A549 (cell line): ENCODE data around the gene CHAD. TPM values are rescaled to one million over a fixed set of nuclear protein-coding genes. Genes with fewer than 3 reads are reported as not detected.
A peak's percentile ranks its signal among the peaks of the same experiment; 100 is the strongest.

Experiments used
- ATAC-seq, 2 experiments: fragments of 200-7000 bp in 1 of 2; fragments of >200 bp in 1 of 2; cut with Nextera tagmentation in 1 of 2; cut with Tn5 transposase in 1 of 2; 3 replicates each; pipeline versions ENCODE4 v1.8.0 to v1.9.1; 2018 to 2020; ENCODE audit warnings: mild to moderate bottlenecking in 1 of 2, moderate library complexity in 1 of 2
- CTCF ChIA-PET: fragments of 300-600 bp; sonication (Branson Sonifier 250); formaldehyde crosslinking; extraction: SDS; loops from one replicate; lab custom pipeline; 2021; ENCODE audit warnings: antibody characterized with exemption, inconsistent platforms; lab: Yijun Ruan, JAX
- POLR2A ChIA-PET: fragments of 350-600 bp; formaldehyde crosslinking; extraction: SDS; loops from one replicate; lab custom pipeline; 2021; ENCODE audit warnings: antibody characterized with exemption, inconsistent platforms; lab: Yijun Ruan, JAX
- DNase-seq, 2 experiments: peaks; one replicate each; pipeline versions ENCODE4 v3.0.0 to v3.0.0-alpha.2; 2011 to 2016; ENCODE audit warnings: low read depth in 1 of 2, low spot score in 1 of 2
- FAIRE-seq: peaks from 2 replicates; lab custom pipeline; 2011; peaks lifted over from hg19 to GRCh38; lab: Jason Lieb, UNC
- H3K27ac ChIP-seq, 2 experiments: fragments of >200 bp; sonication (Bioruptor Twin); formaldehyde crosslinking; 3 replicates each; pipeline ENCODE4 v1.5.1; 2016 to 2017
- H3K4me1 ChIP-seq: fragments of >200 bp; sonication (Bioruptor Twin); formaldehyde crosslinking; 3 replicates; pipeline ENCODE4 v1.6.1; 2016
- H3K4me2 ChIP-seq: fragments of >200 bp; sonication (Bioruptor Twin); formaldehyde crosslinking; 3 replicates; pipeline ENCODE4 v1.6.1; 2016
- H3K4me3 ChIP-seq: fragments of >200 bp; sonication (Bioruptor Twin); formaldehyde crosslinking; 3 replicates; pipeline ENCODE4 v1.5.1; 2016
- H3K9me3 ChIP-seq: fragments of >200 bp; sonication (Bioruptor Twin); formaldehyde crosslinking; 3 replicates; pipeline ENCODE4 v1.6.1; 2016
- BHLHE40 ChIP-seq: IDR thresholded peaks from 2 replicates; pipeline ENCODE4 v1.6.1; 2012; ENCODE audit warnings: low read depth, low read length, inconsistent platforms
- CHD2 ChIP-seq: fragments of 150-350 bp; IDR thresholded peaks from 2 replicates; pipeline ENCODE4 v1.6.1; 2014; ENCODE audit warnings: low read length; ENCODE audit not compliant: partially characterized antibody
- HEYL ChIP-seq: fragments of 250-450 bp; sonication (Bioruptor Pico); IDR thresholded peaks from 2 replicates; pipeline ENCODE4 v1.8.0; 2021; ENCODE audit warnings: mild to moderate bottlenecking, moderate library complexity
- HOXB13 ChIP-seq: fragments of 250-450 bp; sonication (Bioruptor Pico); IDR thresholded peaks from 2 replicates; pipeline ENCODE4 v1.5.0; 2020; ENCODE audit warnings: low read depth, mild to moderate bottlenecking, moderate library complexity
- HOXB5 ChIP-seq: fragments of 250-450 bp; sonication (Bioruptor Pico); IDR thresholded peaks from 2 replicates; pipeline ENCODE4 v1.5.0; 2020; ENCODE audit warnings: mild to moderate bottlenecking, moderate library complexity
- JUN ChIP-seq, 2 experiments: fragments of >200 bp; sonication (Bioruptor Twin); formaldehyde crosslinking; IDR thresholded peaks; 2 replicates in 1 of 2; 3 replicates in 1 of 2; pipeline ENCODE4 v1.6.1; 2016 to 2017
- KDM1A ChIP-seq: fragments of 200-600 bp; sonication (generic); IDR thresholded peaks from 2 replicates; pipeline ENCODE4 v1.6.1; 2016; ENCODE audit warnings: low read depth, mild to moderate bottlenecking
- KDM5A ChIP-seq: fragments of 200-600 bp; sonication (generic); IDR thresholded peaks from 2 replicates; pipeline ENCODE4 v1.6.1; 2016; ENCODE audit warnings: antibody characterized with exemption, mild to moderate bottlenecking
- MAFK ChIP-seq: fragments of 450-650 bp; IDR thresholded peaks from 2 replicates; pipeline ENCODE4 v1.6.1; 2014; ENCODE audit not compliant: partially characterized antibody
- MAZ ChIP-seq: fragments of 150-350 bp; IDR thresholded peaks from 2 replicates; pipeline ENCODE4 v1.6.1; 2014; ENCODE audit warnings: antibody characterized with exemption, low read depth, low read length, borderline replicate concordance
- MYC ChIP-seq: IDR thresholded peaks from 2 replicates; pipeline ENCODE4 v1.6.1; 2012; ENCODE audit warnings: mild to moderate bottlenecking, inconsistent platforms, low read length, improper control_type of control experiment, borderline replicate concordance
- NFE2L2 ChIP-seq: fragments of 150-350 bp; conservative IDR thresholded peaks from 2 replicates; pipeline ENCODE4 v1.6.1; 2014; ENCODE audit warnings: low read length
- NR3C1 ChIP-seq: fragments of >200 bp; sonication (Bioruptor Twin); formaldehyde crosslinking; IDR thresholded peaks from 3 replicates; pipeline ENCODE4 v1.6.1; 2017
- POLR2A ChIP-seq: IDR thresholded peaks from 2 replicates; pipeline ENCODE4 v1.6.1; 2012; ENCODE audit warnings: mild to moderate bottlenecking, low read length
- RAD21 ChIP-seq, 2 experiments: fragments of >200 bp in 1 of 2; sonication (Bioruptor Twin) in 1 of 2; formaldehyde crosslinking in 1 of 2; IDR thresholded peaks in 1 of 2; conservative IDR thresholded peaks in 1 of 2; 2 replicates in 1 of 2; 3 replicates in 1 of 2; pipeline ENCODE4 v1.6.1; 2012 to 2018; ENCODE audit warnings: inconsistent platforms in 1 of 2
- RARB ChIP-seq: fragments of 250-450 bp; sonication (Bioruptor Pico); IDR thresholded peaks from 2 replicates; pipeline ENCODE4 v1.8.0; 2021; ENCODE audit warnings: mild to moderate bottlenecking, moderate library complexity
- RCOR1 ChIP-seq: fragments of 150-350 bp; IDR thresholded peaks from 2 replicates; pipeline ENCODE4 v1.6.1; 2014; ENCODE audit warnings: antibody characterized with exemption, low read length, low read depth
- SMC3 ChIP-seq: fragments of >200 bp; sonication (Bioruptor Twin); formaldehyde crosslinking; IDR thresholded peaks from 3 replicates; pipeline ENCODE4 v1.6.1; 2018; ENCODE audit warnings: inconsistent platforms
- TFCP2L1 ChIP-seq: fragments of 250-450 bp; sonication (Bioruptor Pico); IDR thresholded peaks from 2 replicates; pipeline ENCODE4 v1.5.0; 2021; ENCODE audit warnings: mild to moderate bottlenecking
- TP53 ChIP-seq: fragments of 250-450 bp; sonication (Bioruptor Pico); IDR thresholded peaks from 2 replicates; pipeline ENCODE4 v1.5.0; 2021; ENCODE audit warnings: mild to moderate bottlenecking, moderate library complexity
- ZC3H11A ChIP-seq: fragments of 450-650 bp; IDR thresholded peaks from 2 replicates; pipeline ENCODE4 v1.6.1; 2014; ENCODE audit warnings: antibody characterized with exemption, mild to moderate bottlenecking
- WGBS: methylation state at CpG from one replicate; pipeline ENCODE4 v1.1.6; 2017; ENCODE audit errors: missing lambda C conversion rate; 5-methylcytosine and 5-hydroxymethylcytosine counted together
- polyA plus RNA-seq, 4 experiments: library from polyadenylated mRNA; depleted of rRNA in 3 of 4; stranded (reverse); fragments of >200 nt; fragmentation: RNase III in 1 of 4; extraction: RNeasy Plus Mini Kit Qiagen cat#74134 plus additional on column Dnase treatment in 1 of 4; gene quantifications; 2 replicates in 3 of 4; 3 replicates in 1 of 4; pipeline ENCODE4 v1.2.3, GENCODE V29; 2011 to 2017
- TF ChIP-seq, protein P1 (sequence below): fragments of >200 bp; sonication (Bioruptor Twin); formaldehyde crosslinking; IDR thresholded peaks from 3 replicates; pipeline ENCODE4 v1.6.1; 2016
- TF ChIP-seq, protein P2 (sequence below): fragments of >200 bp; sonication (Bioruptor Twin); formaldehyde crosslinking; IDR thresholded peaks from 3 replicates; pipeline ENCODE4 v1.5.1; 2016
- TF ChIP-seq, protein P3 (sequence below): fragments of 150-350 bp; IDR thresholded peaks from 2 replicates; pipeline ENCODE4 v1.6.1; 2014; ENCODE audit warnings: low read depth, mild to moderate bottlenecking, low read length
- TF ChIP-seq, protein P4 (sequence below): fragments of 250-450 bp; sonication (Bioruptor Pico); IDR thresholded peaks from 2 replicates; pipeline ENCODE4 v1.5.0; 2020; ENCODE audit warnings: low read depth, mild to moderate bottlenecking, moderate library complexity
- TF ChIP-seq, protein P5 (sequence below): IDR thresholded peaks from 2 replicates; pipeline ENCODE4 v1.6.1; 2012

The CHAD gene
- polyA plus RNA-seq, 2 of the 4 experiments (the other 2 are of a cell fraction): not detected

DNA sequence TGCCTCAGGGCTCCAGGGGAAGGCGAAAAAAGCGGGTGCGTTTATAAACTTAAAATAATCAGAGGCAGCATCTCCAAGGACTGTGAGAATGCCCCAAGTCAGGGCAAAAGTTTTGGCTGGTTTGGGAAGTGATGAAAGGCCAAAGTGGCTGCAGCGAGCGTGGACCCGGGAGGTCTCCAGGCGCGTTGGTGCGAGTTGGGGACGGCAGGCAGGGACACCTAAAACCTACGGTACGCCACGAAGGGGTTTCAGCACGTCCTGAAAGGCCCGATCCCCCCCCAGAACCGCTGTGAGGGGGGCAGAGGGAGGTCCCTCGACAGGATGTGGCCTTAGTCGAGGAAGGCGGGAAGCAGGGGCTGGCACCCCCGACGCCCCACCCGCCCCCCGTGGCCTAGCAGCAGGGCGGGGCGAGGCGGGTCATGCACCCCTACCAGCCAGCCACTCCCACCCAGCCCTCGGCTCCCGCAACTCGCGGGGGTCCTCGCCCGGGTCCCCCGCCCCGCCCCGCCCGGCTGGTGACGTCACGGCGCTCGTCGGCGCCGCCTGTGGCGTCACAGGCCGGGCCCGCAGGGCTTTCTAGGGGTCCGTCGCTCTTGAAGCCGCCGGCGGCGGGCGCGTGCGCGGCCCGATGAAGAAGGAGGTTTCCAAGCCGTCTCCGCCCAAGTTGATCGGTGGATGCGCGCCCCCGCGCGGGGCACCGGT lies 39.3 kb upstream of the CHAD start, which contains the start of gene MYCBPAP (continued):
- TF ChIP-seq, protein P1, sequence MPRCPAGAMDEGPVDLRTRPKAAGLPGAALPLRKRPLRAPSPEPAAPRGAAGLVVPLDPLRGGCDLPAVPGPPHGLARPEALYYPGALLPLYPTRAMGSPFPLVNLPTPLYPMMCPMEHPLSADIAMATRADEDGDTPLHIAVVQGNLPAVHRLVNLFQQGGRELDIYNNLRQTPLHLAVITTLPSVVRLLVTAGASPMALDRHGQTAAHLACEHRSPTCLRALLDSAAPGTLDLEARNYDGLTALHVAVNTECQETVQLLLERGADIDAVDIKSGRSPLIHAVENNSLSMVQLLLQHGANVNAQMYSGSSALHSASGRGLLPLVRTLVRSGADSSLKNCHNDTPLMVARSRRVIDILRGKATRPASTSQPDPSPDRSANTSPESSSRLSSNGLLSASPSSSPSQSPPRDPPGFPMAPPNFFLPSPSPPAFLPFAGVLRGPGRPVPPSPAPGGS: 0 out of 3 replicates have a peak, but pooled peaks have one; percentile 60
- TF ChIP-seq MAFK (no peak), SMC3 (0 out of 3 replicates have a peak, but pooled peaks have one; percentile 24)

DNA sequence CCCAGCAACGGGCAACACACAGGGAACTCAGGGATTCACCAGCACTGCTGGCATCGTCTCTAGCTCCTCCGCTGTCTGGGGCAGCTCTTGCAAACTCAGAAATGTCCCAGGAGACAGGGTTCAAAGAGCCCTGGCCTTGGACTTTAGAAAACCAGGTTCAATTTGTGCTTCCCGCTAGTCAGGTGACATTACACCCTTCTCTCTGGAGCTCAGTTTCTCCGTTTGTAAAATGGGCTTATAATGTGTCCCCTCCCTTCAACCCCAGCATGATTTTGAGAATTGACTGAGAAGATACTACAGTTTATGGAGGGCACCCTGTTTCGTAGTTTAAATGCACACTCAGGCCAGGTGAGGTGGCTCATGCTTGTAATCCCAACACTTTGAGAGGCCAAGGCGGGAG lies 37.6 kb upstream of the CHAD start:
- WGBS: 84% methylated on average over 7 of the region's 7 CpGs
- CTCF ChIA-PET: interaction anchor here (1.0 to 10.1 kb wide), 9 partner anchors 10 to 277 kb away, joined by 3 to 119 read pairs (median 5); partner anchors contain the start of gene RSAD1

DNA sequence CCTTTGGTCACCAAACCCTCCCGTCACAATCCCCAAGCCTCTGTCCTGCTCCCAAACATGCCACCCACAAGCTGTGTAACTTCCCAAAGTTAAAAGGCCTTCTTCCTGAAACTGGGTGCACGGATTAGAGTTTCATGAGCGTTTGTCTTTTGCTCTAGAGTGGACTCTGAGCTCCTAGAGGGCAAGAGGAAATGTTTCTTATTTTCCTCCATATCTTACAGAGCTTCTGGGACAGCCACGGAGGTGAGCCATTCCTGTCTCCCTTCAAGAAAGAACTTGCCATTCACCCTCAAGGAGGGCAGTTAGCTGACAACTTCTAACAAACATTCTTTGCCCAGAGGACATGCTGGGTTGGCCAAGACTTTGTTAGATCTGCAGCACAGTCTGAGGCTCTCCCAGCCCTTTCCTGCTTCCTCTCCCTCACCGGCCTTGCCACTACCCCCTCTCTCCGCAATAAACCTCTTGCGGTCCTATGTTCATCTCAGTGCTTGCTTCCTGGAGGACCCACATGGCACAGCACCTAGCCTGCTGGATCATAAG lies 37.0 kb upstream of the CHAD start:
- Histone ChIP-seq H3K4me3 (no peak overlapping the region), H3K4me2 (no peak overlapping the region), H3K9me3 (no peaks in the 10 kb centered on the region), H3K4me1 (peaks cover 12% of the 10 kb centered on the region; the same call in 2 of the 3 replicates), H3K27ac (no peak overlapping the region)
- DNase-seq: no peak
- POLR2A ChIA-PET: interaction anchor here (0.6 to 0.7 kb wide), 2 partner anchors 27 to 680 kb away, joined by 3 read pairs; no protein-coding TSS in a partner anchor
- TF ChIP-seq, protein P2, sequence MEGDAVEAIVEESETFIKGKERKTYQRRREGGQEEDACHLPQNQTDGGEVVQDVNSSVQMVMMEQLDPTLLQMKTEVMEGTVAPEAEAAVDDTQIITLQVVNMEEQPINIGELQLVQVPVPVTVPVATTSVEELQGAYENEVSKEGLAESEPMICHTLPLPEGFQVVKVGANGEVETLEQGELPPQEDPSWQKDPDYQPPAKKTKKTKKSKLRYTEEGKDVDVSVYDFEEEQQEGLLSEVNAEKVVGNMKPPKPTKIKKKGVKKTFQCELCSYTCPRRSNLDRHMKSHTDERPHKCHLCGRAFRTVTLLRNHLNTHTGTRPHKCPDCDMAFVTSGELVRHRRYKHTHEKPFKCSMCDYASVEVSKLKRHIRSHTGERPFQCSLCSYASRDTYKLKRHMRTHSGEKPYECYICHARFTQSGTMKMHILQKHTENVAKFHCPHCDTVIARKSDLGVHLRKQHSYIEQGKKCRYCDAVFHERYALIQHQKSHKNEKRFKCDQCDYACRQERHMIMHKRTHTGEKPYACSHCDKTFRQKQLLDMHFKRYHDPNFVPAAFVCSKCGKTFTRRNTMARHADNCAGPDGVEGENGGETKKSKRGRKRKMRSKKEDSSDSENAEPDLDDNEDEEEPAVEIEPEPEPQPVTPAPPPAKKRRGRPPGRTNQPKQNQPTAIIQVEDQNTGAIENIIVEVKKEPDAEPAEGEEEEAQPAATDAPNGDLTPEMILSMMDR: no peak
- TF ChIP-seq HOXB5 (CRISPR knock-in tag) (no peak), RARB (CRISPR knock-in tag) (no peak), RCOR1 (no peak), RAD21 (conservative IDR thresholded peaks at IDR 0.05 in 1 of 2, IDR thresholded peaks at IDR 0.05 in 1 of 2) (no peak), KDM5A (no peak), POLR2A (no peak), KDM1A (no peak)
- TF ChIP-seq, protein P3, sequence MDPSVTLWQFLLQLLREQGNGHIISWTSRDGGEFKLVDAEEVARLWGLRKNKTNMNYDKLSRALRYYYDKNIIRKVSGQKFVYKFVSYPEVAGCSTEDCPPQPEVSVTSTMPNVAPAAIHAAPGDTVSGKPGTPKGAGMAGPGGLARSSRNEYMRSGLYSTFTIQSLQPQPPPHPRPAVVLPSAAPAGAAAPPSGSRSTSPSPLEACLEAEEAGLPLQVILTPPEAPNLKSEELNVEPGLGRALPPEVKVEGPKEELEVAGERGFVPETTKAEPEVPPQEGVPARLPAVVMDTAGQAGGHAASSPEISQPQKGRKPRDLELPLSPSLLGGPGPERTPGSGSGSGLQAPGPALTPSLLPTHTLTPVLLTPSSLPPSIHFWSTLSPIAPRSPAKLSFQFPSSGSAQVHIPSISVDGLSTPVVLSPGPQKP: no peak
- TF ChIP-seq, protein P4, sequence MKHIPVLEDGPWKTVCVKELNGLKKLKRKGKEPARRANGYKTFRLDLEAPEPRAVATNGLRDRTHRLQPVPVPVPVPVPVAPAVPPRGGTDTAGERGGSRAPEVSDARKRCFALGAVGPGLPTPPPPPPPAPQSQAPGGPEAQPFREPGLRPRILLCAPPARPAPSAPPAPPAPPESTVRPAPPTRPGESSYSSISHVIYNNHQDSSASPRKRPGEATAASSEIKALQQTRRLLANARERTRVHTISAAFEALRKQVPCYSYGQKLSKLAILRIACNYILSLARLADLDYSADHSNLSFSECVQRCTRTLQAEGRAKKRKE (CRISPR knock-in tag): no peak
- no peak for ATAC-seq
- CTCF ChIA-PET: interaction anchor here (0.6 to 10.1 kb wide), 12 partner anchors 11 to 450 kb away, joined by 3 to 119 read pairs (median 5); partner anchors contain the start of gene RSAD1
- no peak for FAIRE-seq
- 64% methylated on average over 7 of the region's 7 CpGs for WGBS

More for the DNA sequence above, 37.6 kb upstream of the CHAD start:
- TF ChIP-seq HEYL (CRISPR knock-in tag): no peak
- TF ChIP-seq BHLHE40: no peak
- TF ChIP-seq NR3C1: no peak
- TF ChIP-seq, protein P5, sequence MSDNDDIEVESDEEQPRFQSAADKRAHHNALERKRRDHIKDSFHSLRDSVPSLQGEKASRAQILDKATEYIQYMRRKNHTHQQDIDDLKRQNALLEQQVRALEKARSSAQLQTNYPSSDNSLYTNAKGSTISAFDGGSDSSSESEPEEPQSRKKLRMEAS: no peak
- TF ChIP-seq SMC3: no peak
- no peak for TF ChIP-seq NFE2L2
- TF ChIP-seq ZC3H11A: no peak
- no peak for TF ChIP-seq CHD2
- TF ChIP-seq JUN (IDR thresholded peaks at IDR 0.05): no peak
- TF ChIP-seq TFCP2L1 (CRISPR knock-in tag): no peak
- TF ChIP-seq, protein P3: no peak
- no peak for TF ChIP-seq HOXB13
- no peak for TF ChIP-seq TP53 (CRISPR knock-in tag)
- no peak for TF ChIP-seq MYC
- no peak for TF ChIP-seq MAZ
- TF ChIP-seq, all 56 proteins: peak for 0
- Histone ChIP-seq H3K4me3 (no peak overlapping the region), H3K4me1 (peaks cover 16% of the 10 kb centered on the region; the same call in 2 of the 3 replicates), H3K4me2 (no peak overlapping the region), H3K9me3 (no peaks in the 10 kb centered on the region), H3K27ac (no peak overlapping the region)
- FAIRE-seq (no peak), ATAC-seq (no peak), DNase-seq (no peak)
- POLR2A ChIA-PET: no interaction called here
